ENCODE results near the gene ARF4. TPM values are rescaled to one million over a fixed set of nuclear protein-coding genes. Genes with fewer than 3 reads are reported as not detected.
"Not testable (repeated sequence)": the region's sequence is repeated elsewhere in the genome, so short reads cannot be mapped to it uniquely, and the experiment has no call there.

The ARF4 gene
- 100 to 1,000 TPM; 221 to 241 (median 226) TPM for polyA plus RNA-seq (ENCODE audit: insufficient read depth in 1 of 5, insufficient read length in 5 of 5, low replicate concordance in 1 of 5)
- long read RNA-seq, donor 1, transcript ARF4-201 (6 exons, 1,660 nt): major isoform, 95 of 97 reads
- long read RNA-seq, donor 1, partial matches to known transcripts: 0 of 97 reads
- long read RNA-seq, donor 1, other reads (novel, unspliced or antisense): 0 of 97 reads
- long read RNA-seq, donor 2, transcript ARF4-201 (6 exons, 1,660 nt): major isoform, 58 of 75 reads
- long read RNA-seq, donor 2, partial matches to known transcripts: 16 of 75 reads
- long read RNA-seq, donor 2, other reads (novel, unspliced or antisense): 0 of 75 reads
- long read RNA-seq, donor 3, transcript ARF4-201 (6 exons, 1,660 nt): major isoform, 85 of 92 reads
- long read RNA-seq, donor 3, partial matches to known transcripts: 6 of 92 reads
- long read RNA-seq, donor 3, other reads (novel, unspliced or antisense): 0 of 92 reads
- long read RNA-seq, donor 4, transcript ARF4-201 (6 exons, 1,660 nt): major isoform, 52 of 52 reads
- long read RNA-seq, donor 4, partial matches to known transcripts: 0 of 52 reads
- long read RNA-seq, donor 4, other reads (novel, unspliced or antisense): 0 of 52 reads
- long read RNA-seq, donor 5, transcript ARF4-201 (6 exons, 1,660 nt): major isoform, 115 of 125 reads
- long read RNA-seq, donor 5, partial matches to known transcripts: 7 of 125 reads
- long read RNA-seq, donor 5, other reads (novel, unspliced or antisense): 0 of 125 reads
- long read RNA-seq, donor 6, transcript ARF4-201 (6 exons, 1,660 nt): major isoform, 112 of 112 reads
- long read RNA-seq, donor 6, partial matches to known transcripts: 0 of 112 reads
- long read RNA-seq, donor 6, other reads (novel, unspliced or antisense): 0 of 112 reads
- long read RNA-seq, donor 7, transcript ARF4-201 (6 exons, 1,660 nt): major isoform, 78 of 83 reads
- long read RNA-seq, donor 7, partial matches to known transcripts: 5 of 83 reads
- long read RNA-seq, donor 7, other reads (novel, unspliced or antisense): 0 of 83 reads
- long read RNA-seq, donor 8, transcript ARF4-201 (6 exons, 1,660 nt): major isoform, 38 of 39 reads
- long read RNA-seq, donor 8, partial matches to known transcripts: 0 of 39 reads
- long read RNA-seq, donor 8, other reads (novel, unspliced or antisense): 0 of 39 reads

DNA sequence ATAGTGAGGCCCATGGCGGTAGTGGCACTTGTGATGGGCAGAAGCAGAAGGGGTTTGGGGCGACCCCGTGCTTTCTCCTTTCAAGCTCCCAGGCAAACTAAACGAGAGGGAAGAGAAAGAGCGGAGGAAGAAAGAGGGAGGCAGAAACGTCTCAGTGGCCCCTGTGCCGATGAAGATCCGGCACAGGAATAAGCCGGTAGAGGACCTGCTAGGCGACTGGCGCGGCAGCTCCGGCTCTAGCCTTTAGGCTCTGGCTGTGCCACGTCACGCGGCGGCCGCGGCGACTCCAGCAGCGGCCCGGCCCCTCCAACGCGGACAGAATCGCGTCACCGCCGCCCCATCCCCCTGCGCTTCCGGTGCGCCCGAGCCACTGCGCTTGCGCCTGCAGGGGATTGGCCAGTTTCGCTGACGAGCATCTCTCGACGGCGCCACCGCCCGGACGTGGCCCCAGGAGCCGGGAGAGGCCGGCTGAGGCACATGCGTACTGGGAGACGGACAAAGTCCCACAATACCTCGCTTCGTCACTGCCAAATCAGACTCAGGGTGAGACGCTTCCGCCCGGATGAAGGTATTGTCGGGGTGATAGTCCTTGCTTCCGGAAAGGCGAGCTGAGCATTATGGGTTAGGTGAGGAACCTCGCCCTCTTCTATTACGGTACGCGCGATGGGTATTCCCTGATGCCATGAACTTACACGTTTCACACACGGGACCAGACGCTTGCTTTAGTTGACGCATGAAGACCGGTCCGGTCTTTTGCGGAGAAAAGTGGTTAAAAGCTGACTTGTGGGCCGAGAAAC, at the start of gene ARF4:
ARF4 (minus strand) TSS at position 218 of the 797 bp plus-strand sequence; CDS start at position 14, 204 bp downstream.
- DNase-seq: peak; percentile 99

DNA sequence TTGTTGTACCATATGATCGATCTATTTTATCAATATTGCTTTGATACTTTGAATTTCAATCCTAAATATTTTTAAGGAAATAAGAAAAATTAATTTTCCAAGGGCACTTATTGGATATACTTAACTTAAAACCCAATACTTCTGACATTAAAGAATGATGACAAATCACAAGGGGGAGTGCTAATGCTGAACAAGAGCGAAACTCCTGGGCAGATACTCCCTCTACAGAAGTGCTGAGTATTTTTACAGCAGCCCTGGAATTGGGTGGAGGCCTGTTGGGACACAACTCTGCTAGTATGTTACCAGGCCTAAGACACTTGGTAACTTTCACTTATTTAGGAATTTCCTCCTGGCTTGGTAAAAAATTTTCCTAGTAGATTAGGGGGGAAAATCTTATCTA, 49.6 kb upstream of the ARF4 start:
- DNase-seq: no peak

DNA sequence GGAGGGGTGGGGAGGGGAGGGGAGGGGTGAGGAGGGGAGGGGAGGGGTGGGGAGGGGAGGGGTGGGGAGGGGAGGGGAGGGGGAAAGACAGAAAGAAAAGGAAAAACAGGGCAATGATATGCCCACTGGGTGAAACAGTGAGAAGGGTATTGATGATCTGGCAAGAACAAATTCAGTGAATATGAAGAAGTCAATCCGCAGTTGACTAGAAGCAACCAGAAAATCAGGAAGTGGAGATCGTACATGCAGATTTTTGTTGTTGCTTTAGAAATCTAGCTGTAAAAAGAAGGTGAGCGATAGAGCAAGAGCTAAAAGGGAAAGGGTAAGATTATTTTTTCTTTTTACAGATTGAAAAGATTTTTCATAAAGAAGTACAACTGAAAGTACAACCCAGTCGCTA, 47.6 kb upstream of the ARF4 start:
- no peak for DNase-seq

DNA sequence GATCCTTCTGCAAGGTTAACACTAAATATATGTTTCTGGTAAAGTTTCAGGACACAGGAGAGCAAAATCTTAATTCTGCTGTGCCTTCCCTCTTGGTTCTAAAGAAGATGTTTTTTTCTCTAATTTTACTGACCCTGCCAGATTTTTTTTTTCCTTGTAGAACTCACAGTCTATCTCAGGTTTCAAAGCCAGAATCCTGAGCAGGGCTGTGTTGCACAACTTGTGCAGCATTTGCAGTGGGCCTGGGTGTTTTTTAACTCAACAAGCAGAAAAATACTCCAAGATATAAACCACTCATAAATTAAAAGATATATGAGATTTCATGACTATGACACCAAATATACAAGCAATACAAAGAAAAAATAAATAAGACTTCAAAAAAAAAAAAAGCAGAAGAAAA, 40.2 kb upstream of the ARF4 start:
- DNase-seq: no peak

DNA sequence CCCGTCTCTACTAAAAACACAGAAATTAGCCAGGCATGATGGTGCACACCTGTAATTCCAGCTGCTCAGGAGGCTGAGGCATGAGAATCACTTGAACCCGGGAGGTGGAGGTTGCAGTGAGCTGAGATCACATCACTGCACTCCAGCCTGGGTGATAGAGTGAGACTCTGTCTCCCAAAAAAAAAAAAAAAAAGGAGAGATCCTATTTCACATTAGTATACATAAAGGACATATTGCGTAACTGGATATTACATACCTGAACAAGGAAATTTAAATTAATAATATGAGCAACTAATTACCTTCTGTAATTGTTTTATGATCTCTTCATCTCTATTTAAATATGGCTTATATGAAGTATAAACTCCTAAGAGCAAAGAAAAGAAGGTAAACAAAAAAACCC, 37.1 kb upstream of the ARF4 start:
- DNase-seq: not testable (repeated sequence)

DNA sequence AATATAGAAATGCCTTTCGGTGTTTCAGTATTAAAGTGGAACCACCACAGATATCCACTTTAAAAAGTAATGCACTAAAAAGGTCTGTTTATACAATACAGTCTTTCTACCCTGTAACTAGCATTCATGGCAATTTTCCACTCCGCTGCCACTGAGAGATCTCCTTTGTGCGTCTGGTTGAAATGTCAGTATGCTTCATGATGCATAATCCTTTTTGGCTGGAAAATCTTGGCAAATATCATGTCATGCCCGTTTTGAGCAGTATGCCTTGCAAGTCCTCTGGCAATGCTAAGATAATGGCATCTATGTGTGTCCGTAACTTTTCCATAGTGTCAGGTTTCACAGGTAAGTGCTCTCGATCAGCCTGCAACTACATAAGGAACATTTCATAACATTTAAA, 30.8 kb upstream of the ARF4 start:
- DNase-seq: no peak

DNA sequence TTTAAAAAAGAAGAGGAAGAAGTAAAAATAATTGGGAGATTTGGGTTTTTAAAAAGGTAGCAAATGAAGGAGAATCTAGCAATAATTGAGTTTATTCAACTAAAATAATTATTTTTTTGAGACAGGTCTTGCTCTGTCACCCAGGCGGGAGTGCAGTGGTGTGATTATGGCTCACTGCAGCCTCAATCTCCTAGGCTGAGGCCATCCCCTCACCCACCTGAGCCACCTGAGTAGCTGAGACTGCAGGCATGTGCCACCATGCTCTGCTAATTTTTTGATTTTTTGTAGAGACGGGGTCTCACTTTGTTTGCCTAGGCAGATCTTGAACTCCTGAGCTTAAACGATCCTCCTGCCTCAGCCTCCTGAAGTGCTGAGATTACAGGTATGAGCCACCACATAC, 27.7 kb upstream of the ARF4 start:
- no peak for DNase-seq

DNA sequence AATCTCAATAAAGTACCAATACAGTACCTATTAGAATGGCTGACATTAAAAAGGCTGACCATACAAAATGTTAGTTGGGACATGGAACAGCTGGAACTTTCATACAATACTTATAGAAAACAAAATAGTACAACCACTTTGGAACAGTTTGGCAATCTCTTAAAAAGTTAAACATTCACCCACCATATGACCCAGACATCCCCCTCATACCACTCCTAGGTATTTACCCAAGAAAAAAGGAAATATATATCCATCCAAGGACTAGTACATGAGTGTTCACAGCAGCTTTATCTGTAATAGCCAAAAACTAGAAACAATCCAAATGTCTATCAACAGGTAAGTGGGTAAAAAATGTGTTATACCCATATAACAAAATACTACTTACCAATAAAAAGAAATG, 25.2 kb upstream of the ARF4 start:
- no peak for DNase-seq

DNA sequence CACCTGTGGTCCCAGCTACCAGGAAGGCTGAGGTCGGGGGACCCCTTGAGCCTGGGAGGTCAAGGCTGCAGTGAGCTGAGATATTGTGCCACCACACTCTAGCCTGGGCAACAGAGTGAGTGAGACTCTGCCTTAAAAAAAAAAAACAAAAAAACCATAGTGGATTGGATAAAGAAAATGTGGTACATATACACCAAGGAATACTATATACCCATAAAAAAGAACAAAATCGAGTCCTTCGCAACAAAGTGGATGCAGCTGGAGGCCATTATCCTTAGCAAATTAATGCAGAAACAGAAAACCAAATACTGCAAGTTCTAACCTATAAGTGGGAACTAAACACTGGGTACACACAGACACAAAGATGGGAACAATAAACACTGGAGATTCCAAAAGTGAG, 20.6 kb upstream of the ARF4 start:
- no peak for DNase-seq

DNA sequence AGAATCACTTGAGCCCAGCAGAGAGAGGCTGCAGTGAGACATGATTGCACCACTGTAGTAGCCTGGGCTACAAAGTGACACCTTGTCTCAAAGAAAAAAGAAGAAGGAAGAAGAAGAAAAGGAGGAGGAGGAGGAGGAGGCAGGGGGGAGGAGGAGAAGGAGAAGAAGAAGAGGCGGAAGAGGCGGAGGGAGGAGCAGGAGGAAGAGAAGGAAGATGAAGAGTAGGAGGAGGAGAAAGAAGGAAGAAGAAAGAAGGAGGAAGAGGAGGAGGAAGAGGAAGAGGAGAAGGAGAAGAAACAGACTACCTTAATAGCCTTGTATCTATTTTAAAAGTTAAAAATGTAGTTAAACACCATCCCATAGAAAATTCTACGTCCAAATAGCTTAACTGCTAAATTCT, 19.1 kb upstream of the ARF4 start:
- no peak for DNase-seq

DNA sequence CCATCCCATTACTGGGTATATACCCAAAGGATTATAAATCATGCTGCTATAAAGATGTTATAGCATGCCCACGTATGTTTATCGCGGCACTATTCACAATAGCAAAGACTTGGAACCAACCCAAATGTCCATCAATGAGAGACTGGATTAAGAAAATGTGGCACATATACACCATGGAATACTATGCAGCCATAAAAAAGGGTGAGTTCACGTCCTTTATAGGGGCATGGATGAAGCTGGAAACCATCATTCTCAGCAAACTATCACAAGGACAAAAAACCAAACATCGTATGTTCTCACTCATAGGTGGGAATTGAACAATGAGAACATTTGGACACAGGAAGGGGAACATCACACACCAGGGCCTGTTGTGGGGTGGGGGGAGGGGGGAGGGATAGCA, 14.7 kb upstream of the ARF4 start:
- DNase-seq: not testable (repeated sequence)

DNA sequence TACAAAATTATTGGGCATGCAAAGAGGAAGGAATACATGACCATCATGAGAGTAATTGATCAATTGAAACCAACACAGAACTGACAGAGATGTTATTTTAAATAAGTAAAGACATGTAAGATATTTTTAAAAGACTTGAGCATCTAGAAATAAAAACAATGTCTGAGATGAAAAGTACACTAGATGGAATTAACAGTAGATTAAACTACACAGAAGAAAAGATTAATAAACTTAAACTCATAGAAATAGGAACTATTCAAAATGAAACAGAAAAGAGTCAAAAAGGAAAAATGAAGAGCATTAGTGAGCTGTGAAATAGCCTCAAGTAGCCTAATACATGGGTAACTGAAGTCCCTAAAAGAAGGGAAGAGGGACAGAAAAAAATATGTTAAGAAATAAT, 8.5 kb upstream of the ARF4 start:
- DNase-seq: no peak

DNA sequence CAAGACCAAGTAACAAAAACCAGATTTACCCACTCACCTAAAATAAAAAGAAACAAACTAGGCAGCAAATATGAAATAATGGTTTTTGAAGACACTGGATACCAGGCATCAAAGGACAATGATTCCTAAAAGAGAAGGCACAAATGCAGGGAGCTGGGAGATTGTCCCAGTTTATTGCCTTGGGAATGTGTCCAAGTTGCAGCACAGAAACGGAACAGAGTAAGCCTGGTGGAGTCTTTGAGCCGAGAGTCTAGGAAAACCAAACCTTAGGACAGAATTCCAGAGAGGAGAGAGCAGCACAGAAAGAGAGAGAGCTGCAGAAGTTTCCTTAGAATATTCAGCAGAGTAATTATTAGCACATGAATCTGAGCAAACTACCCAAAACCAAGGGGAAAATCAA, 7.8 kb upstream of the ARF4 start:
- DNase-seq: no peak

DNA sequence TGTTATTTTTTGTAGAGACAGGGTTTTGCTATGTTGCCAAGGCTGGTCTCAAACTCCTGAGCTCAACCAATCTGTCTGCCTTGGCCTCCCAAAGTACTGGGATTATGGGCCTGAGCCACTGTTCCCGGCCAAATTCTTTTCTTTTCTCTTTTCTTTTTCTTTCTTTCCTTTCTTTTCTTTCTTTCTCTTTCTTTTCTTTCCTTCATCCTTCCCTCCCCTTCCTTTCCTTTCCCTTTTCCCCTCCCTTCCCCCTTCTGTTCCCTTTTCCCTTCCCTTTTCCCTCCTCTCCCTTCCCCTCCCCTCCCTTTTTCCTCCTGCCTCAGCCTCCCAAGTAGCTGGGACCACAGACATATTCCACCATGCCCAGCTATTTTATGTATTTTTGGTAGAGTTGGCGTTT, 3.1 kb upstream of the ARF4 start:
- DNase-seq: no peak

DNA sequence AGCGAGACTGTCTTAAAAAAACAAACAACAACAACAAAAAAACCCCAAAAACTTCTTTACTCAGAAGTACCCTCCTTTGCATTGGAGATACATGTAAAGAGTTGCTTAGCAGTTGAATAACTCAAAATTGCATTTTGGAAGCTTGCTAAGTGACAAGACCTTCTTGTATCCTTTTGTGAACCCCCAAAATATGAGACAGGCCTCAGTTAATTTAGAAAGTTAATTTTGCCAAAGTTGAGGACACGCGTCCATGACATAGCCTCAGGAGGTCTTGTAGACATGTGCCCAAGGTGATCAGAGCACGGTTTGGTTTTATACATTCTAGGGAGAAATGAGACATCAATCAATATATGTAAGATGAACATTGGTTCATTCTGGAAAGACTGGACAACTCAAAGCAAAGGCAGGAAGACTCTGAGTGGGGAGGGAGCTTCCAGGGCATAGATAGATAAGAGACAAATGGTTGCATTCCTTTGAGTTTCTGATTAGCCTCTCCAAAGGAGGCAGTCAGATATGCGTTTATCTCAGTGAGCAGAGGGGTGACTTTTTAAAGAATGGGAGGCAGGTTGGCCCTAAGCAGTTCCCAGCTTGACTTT, 1.7 kb upstream of the ARF4 start:
- no peak for DNase-seq

DNA sequence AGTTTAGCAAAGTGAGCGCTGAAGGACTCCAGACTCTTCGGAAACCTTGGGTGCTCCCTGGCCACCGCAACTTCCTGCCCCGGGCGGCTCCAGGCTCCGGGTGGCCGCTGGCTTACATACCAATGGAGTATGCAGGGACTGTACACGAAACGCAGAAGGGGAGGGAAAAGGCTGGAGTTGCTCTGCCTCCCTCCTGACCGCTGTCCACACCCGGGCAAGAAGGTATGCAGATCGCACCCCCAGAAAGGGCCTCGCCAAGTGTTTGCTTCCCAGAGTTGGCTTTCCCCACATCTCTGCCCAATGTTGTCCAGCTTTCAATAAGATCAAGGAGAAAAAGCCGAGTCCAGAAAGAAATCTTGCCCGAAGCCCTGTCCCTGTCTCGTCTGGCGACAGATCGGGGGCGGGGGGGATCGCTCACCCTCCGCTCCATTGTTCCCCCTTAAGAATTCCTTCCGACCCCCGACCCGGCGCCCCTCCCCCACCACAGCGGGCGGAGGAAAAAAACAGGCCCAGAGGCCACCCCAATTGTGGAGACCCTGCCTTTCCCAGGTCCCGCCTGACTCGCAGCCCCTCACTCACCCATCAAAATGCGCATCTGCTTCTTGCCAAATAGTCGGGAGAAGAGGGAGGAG, 533 bp downstream of the ARF4 start:
- peak; percentile 72 to 74 for DNase-seq

DNA sequence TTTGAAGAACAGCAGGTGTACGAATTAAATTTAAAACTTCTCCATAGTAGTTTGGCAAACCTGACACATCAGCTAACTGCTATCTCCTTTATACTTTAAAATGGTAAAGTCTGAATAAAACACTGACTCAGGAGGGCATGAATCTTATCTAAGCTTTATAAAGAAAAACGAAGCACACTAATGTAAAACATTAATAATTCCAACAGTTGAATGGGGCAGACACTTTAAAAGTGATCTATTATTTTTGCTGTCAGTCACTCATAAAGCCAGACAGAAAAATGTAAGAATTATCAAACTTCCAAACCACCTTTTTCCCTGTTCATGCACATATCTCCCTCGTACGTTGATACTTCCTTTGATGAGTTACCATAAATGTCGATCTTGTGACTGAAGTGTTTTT, 2.6 kb downstream of the ARF4 start:
- DNase-seq: no peak

DNA sequence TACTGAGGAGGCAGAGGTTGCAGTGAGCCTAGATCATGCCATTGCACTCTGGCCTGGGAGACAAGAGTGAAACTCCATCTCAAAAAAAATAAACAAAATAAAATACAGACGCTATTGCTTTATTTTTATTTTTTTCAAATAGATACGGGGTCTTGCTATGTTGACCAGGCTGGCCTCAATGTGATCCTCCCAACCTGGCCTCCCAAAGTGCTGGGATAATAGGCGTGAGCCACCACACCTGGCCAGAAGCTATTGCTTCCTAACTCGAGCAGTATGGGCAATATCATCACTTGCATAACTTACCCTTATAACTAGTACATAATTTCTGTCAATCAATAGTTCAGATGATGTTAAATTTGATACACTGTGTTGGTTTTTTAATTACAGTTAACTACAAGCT, 3.0 kb downstream of the ARF4 start:
- DNase-seq: no peak

DNA sequence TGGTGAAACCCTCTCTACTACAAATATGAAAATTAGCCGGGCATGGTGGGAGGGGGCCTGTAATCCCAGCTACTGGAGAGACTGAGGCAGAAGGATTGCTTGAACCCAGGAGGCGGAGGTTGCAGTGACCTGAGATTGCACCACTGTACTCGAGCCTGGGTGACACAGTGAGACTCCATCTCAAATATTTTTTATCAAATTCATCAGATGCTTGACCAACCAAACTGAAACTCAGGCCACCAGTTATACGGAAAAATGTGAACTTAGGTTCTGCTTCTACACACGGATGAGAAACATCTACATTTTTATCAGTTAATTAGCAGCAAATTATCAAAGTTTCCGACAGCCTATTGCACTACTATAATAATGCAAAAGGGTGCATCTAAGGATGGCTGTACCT, 4.8 kb downstream of the ARF4 start:
- no peak for DNase-seq

DNA sequence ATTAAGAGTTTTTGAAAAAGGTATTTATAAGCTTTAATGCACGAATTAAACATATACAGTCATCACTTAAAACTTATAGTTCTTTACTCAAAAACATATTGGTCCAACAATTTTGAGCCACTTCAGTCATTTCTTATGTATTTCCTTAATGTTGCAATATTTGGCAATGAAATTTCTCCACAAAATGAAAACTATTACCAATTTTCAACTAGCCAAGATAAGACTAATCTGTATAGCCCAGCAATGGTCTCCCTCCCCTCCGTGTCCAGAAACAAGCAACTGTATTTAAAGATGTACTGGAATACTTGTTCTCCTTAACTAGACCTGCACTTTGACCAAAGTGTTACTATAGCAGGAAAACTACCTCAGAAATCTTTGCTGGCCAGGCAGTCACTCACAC, 9.2 kb downstream of the ARF4 start:
- DNase-seq: no peak

DNA sequence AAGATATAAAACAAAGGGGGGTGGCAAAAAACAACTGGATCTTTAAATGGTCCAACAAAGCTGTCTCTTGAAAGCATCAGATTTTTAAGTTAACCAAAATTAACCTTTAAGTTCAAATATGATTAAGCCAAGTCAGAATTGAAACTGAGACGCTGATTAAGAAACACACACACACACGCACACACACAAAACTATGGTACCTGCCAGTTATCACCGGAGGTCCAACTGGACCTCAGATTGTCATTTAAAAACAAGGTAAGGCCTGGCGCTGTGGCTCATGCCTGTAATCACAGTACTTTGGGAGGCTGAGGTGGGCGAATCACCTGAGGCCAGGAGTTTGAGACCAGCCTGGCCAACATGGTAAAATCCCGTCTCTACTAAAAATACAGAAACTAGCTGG, 10.4 kb downstream of the ARF4 start:
- DNase-seq: no peak
